ENCODE data around the gene TRAPPC14.

- TF ChIP-seq CTCF (conservative IDR thresholded peaks at IDR 0.05; ENCODE audit: low read depth, low read length): no peak
- no peak for TF ChIP-seq EZH2phosphoT487 (IDR thresholded peaks at IDR 0.05; ENCODE audit: borderline replicate concordance, low read length)
- TF ChIP-seq EZH2 (IDR thresholded peaks at IDR 0.05; ENCODE audit: low read length, unreplicated experiment): no peak
Observed at GRCh38 chr7:100166970-100167911, 8.7 kb upstream of the TRAPPC14 start.
